ENCODE results near the gene LMAN2. TPM values are rescaled to one million over a fixed set of nuclear protein-coding genes. Genes with fewer than 3 reads are reported as not detected.
A peak's percentile ranks its signal among the peaks of the same experiment; 100 is the strongest.

The LMAN2 gene
- total RNA-seq, 4 donors from 2014 or later: 309 to 465 (median 383) TPM

DNA sequence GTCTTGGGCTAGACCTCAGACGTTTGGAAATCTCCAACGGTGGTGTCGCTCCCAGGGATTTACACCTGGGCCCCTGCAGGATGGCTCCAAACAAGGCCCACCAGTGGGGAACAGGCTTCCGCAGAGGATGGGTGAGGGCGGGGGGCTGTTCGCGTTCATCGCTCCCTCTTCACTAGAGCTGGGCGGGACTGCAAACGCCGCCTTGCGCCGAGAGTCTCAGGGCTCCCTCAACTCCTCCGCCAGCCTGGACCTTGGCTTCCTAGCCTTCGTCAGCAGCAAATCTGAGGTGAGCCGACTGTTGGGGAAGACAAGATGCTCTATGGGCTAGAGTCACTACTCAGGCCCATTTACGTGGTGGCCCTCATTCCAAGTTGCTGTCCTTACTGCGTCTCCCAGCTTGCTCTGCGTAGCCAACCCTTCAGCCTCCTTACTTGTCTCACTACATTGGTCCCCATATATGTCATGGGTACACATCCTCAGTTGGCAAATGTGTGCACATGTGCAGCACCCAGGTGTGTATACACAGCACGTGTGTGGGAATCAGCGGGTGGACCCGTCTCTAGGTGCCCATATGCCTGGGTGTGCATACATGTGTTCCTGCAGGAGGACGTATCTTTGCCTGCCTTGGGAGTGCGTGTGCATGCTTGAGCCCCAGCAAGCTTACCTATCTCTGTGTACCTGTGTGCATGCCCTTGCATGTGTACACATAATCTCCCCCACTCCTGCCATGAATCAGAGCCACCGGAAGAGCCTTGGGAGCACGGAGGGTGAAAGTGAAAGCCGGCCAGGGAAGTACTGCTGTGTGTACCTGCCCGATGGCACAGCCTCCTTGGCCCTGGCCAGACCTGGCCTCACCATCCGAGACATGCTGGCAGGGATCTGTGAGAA is 16.8 kb upstream of the LMAN2 start:
- H3K27ac ChIP-seq: no peak overlapping the region
- TF ChIP-seq, protein P1, sequence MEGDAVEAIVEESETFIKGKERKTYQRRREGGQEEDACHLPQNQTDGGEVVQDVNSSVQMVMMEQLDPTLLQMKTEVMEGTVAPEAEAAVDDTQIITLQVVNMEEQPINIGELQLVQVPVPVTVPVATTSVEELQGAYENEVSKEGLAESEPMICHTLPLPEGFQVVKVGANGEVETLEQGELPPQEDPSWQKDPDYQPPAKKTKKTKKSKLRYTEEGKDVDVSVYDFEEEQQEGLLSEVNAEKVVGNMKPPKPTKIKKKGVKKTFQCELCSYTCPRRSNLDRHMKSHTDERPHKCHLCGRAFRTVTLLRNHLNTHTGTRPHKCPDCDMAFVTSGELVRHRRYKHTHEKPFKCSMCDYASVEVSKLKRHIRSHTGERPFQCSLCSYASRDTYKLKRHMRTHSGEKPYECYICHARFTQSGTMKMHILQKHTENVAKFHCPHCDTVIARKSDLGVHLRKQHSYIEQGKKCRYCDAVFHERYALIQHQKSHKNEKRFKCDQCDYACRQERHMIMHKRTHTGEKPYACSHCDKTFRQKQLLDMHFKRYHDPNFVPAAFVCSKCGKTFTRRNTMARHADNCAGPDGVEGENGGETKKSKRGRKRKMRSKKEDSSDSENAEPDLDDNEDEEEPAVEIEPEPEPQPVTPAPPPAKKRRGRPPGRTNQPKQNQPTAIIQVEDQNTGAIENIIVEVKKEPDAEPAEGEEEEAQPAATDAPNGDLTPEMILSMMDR (IDR thresholded peaks at IDR 0.05): no peak
- TF ChIP-seq POLR2A (IDR thresholded peaks at IDR 0.05): no peak
- 88 to 90% methylated on average over 18 to 29 of the region's 29 CpGs for WGBS, 2 donors
- H3K36me3 ChIP-seq: no peaks in the 10 kb centered on the region
- DNase-seq: no peak
- intact Hi-C loops (cut with DNase I): loop anchor here (5.0 kb wide), 1 partner anchor 56 kb away; the partner anchor contains the start of gene MXD3
- H3K4me3 ChIP-seq (replicated peaks in 1 of 3): peak overlapping the region in 1 of 3 donors; percentile 41
- H3K9me3 ChIP-seq: no peaks in the 10 kb centered on the region
- H3K27me3 ChIP-seq: no peaks in the 10 kb centered on the region
- H3K4me1 ChIP-seq: peaks cover 18 to 41% of the 10 kb centered on the region in 2 donors

DNA sequence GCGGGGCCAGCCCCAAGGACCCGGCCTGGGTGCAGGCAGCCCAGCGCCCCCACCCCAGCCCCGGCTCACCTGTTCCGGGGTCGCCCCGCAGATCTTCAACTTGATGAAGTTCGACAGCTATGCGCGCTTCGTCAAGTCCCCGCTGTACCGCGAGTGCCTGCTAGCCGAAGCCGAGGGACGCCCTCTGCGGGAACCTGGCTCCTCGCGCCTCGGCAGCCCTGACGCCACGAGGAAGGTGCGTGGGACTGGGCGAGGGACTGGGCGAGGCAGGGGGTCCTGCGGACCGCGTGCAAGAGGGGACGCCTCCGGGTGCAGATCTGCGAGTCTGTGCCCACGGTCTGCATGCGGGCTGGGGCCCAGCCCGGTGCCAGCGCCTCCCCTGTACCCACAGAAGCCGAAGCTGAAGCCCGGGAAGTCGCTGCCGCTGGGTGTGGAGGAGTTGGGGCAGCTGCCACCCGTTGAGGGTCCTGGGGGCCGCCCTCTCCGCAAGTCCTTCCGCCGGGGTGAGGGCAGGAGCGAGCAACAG is 15.9 kb upstream of the LMAN2 start:
- Histone ChIP-seq H3K36me3 (no peaks in the 10 kb centered on the region), H3K27ac (peak overlapping the region in 2 of 3 donors; percentile 93 to 98), H3K27me3 (no peaks in the 10 kb centered on the region), H3K4me3 (replicated peaks in 1 of 3) (peak overlapping the region in 2 of 3 donors; percentile 28 to 41), H3K9me3 (no peaks in the 10 kb centered on the region), H3K4me1 (peaks cover 25 to 43% of the 10 kb centered on the region in 2 donors)
- no peak for DNase-seq
- TF ChIP-seq, protein P1 (IDR thresholded peaks at IDR 0.05): no peak
- TF ChIP-seq POLR2A (IDR thresholded peaks at IDR 0.05): no peak
- 50 to 51% methylated on average over 10 to 15 of the region's 46 CpGs for WGBS, 2 donors
- intact Hi-C loops (cut with DNase I): loop anchor here (5.0 kb wide), 1 partner anchor 55 kb away; the partner anchor contains the start of gene MXD3

DNA sequence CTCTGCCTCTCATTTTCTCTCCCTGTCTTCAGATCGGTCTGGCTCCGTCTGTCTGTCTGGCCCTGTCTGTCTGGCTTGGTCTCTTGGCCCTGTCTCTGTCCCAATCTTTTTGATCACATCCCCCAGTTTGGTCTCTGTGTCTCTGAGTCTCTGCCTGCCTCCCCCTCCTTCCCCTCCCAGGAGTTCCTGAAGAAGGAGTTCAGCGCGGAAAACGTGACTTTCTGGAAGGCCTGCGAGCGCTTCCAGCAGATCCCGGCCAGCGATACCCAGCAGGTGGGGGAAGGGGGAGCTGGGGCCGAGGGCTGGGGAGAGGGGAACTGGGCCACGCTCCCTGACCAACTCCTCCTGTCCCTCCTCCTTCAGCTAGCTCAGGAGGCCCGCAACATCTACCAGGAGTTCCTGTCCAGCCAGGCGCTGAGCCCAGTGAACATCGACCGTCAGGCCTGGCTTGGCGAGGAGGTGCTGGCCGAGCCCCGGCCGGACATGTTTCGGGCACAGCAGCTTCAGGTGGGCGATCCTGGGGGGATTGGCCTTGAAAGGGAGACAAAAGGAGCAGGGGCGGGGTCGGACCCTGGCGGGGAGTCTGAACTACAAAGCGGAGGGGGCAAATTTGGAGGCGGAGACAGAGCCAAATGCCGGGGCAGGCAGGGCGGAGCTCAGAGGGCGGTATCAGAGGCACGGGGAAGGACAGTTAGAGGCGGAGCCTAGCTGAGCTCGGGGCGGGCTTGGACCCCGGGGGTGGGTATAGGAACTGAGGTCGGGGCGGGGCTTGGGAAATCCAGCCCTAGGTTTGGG is 15.3 kb upstream of the LMAN2 start:
- no peaks in the 10 kb centered on the region for H3K27me3 ChIP-seq
- H3K36me3 ChIP-seq: no peaks in the 10 kb centered on the region
- DNase-seq: peak; percentile 96 to 97
- TF ChIP-seq, protein P1 (IDR thresholded peaks at IDR 0.05): no peak
- TF ChIP-seq POLR2A (IDR thresholded peaks at IDR 0.05): peak in 1 of 2 donors; percentile 72
- WGBS, 2 donors: 11 to 17% methylated on average over 35 to 36 of the region's 36 CpGs
- peak overlapping the region in 2 of 3 donors; percentile 22 to 41 for H3K4me3 ChIP-seq (replicated peaks in 1 of 3)
- intact Hi-C loops (cut with DNase I): loop anchor here (5.0 kb wide), 1 partner anchor 54 kb away; the partner anchor contains the start of gene MXD3
- H3K4me1 ChIP-seq: peaks cover 30 to 50% of the 10 kb centered on the region in 2 donors
- H3K9me3 ChIP-seq: no peaks in the 10 kb centered on the region
- H3K27ac ChIP-seq: peak overlapping the region; percentile 93 to 98 (median 93)

DNA sequence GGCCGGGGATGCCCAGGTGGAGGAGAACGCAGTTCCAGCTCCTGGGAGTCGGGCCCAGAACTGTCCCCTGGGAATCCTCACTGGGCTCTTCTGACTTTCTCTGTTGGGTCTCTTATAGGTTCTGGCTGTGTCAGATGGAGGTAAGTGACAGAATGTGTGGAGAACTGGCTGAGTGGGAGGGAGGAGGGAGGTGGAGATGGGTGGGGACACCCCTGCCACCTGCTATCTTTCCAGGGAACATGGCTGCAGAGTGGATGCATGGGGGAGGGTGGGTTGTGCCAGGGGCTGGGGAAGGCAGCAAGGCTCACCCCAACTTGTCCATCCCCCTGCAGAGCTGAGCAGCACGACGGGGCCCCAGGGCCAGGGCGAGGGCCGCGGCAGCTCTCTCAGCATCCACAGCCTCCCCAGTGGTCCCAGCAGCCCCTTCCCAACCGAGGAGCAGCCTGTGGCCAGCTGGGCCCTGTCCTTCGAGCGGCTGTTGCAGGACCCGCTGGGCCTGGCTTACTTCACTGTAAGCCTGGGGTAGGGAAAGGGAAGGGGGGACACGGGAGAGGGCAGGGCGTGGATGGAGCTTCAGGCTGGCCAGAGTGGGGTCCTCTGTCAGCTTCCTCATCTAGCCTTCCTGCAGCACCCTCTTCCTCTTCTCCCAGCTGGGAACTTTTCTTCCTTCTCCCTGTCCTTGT is 14.5 kb upstream of the LMAN2 start:
- H3K9me3 ChIP-seq: no peaks in the 10 kb centered on the region
- peak in 1 of 2 donors; percentile 18 for DNase-seq
- 80 to 84% methylated on average over 8 to 14 of the region's 14 CpGs for WGBS, 2 donors
- peaks cover 26 to 48% of the 10 kb centered on the region in 2 donors for H3K4me1 ChIP-seq
- H3K36me3 ChIP-seq: no peaks in the 10 kb centered on the region
- intact Hi-C loops (cut with DNase I): loop anchor here (5.0 kb wide), 1 partner anchor 54 kb away; the partner anchor contains the start of gene MXD3
- TF ChIP-seq, protein P1 (IDR thresholded peaks at IDR 0.05): no peak
- TF ChIP-seq POLR2A (IDR thresholded peaks at IDR 0.05): no peak
- H3K4me3 ChIP-seq (replicated peaks in 1 of 3): no peak overlapping the region
- no peaks in the 10 kb centered on the region for H3K27me3 ChIP-seq
- H3K27ac ChIP-seq: peak overlapping the region; percentile 93 to 98 (median 93)
